WTC11 (cell line): Measurements from ENCODE around the gene MACROH2A2. TPM values are rescaled to one million over a fixed set of nuclear protein-coding genes. Genes with fewer than 3 reads are reported as not detected.
"Not testable (repeated sequence)": the region's sequence is repeated elsewhere in the genome, so short reads cannot be mapped to it uniquely, and the experiment has no call there.

Source experiments
- ATAC-seq: fragments of 200-7000 bp; cut with Tn5 transposase; 2 replicates; pipeline ENCODE4 v1.10.0; 2021; ENCODE audit warnings: mild to moderate bottlenecking, moderate library complexity
- CTCF ChIA-PET: fragments of 300-600 bp; sonication (Branson Sonifier 250); formaldehyde crosslinking; loops from one replicate; lab custom pipeline; 2021; ENCODE audit warnings: antibody characterized with exemption; lab: Charles Lee
- POLR2A ChIA-PET: fragments of 350-600 bp; sonication (Branson Sonifier 250); formaldehyde crosslinking; loops from one replicate; lab custom pipeline; 2021; ENCODE audit warnings: antibody characterized with exemption; lab: Charles Lee
- DNase-seq: peaks from one replicate; pipeline ENCODE4 v3.0.0; 2021; ENCODE audit warnings: low spot score
- H3K27ac Mint-ChIP-seq: 2 replicates; pipeline ENCODE4 v1.8.0; 2021; ENCODE audit warnings: mixed read lengths
- H3K27me3 Mint-ChIP-seq: 2 replicates; pipeline ENCODE4 v1.8.0; 2021; ENCODE audit warnings: low read depth, mild to moderate bottlenecking, moderate library complexity, mixed read lengths
- H3K36me3 Mint-ChIP-seq: 2 replicates; pipeline ENCODE4 v1.8.0; 2021; ENCODE audit warnings: mixed read lengths
- H3K4me1 Mint-ChIP-seq: 2 replicates; pipeline ENCODE4 v1.8.0; 2022; ENCODE audit warnings: mixed read lengths
- H3K4me3 Mint-ChIP-seq: 2 replicates; pipeline ENCODE4 v1.8.0; 2021; ENCODE audit warnings: mild to moderate bottlenecking, moderate library complexity, mixed read lengths
- H3K9me3 Mint-ChIP-seq: 2 replicates; pipeline ENCODE4 v1.8.0; 2021; ENCODE audit warnings: mixed read lengths
- ERG ChIP-seq: fragments of 250-450 bp; sonication (Bioruptor Pico); IDR thresholded peaks from 2 replicates; pipeline ENCODE4 v1.8.0; 2021; ENCODE audit warnings: mild to moderate bottlenecking
- ESRRA ChIP-seq: sonication (generic); formaldehyde crosslinking; IDR thresholded peaks from 2 replicates; pipeline ENCODE4 v1.8.1; 2022; ENCODE audit warnings: mild to moderate bottlenecking, missing genetic modification reagents, borderline replicate concordance
- FOXJ3 ChIP-seq: sonication (generic); formaldehyde crosslinking; IDR thresholded peaks from 2 replicates; pipeline ENCODE4 v1.9.0; 2021; ENCODE audit warnings: missing genetic modification reagents, mild to moderate bottlenecking, borderline replicate concordance
- GABPB1 ChIP-seq: sonication (generic); formaldehyde crosslinking; IDR thresholded peaks from 2 replicates; pipeline ENCODE4 v1.8.1; 2023; ENCODE audit warnings: mild to moderate bottlenecking, missing genetic modification reagents
- HMGA2 ChIP-seq: fragments of 250-450 bp; sonication (Bioruptor Pico); IDR thresholded peaks from 2 replicates; pipeline ENCODE4 v1.4.0; 2021; ENCODE audit warnings: mild to moderate bottlenecking, moderate library complexity
- JAZF1 ChIP-seq: fragments of 250-450 bp; sonication (Bioruptor Pico); IDR thresholded peaks from 2 replicates; pipeline ENCODE4 v1.9.0; 2021; ENCODE audit warnings: moderate library complexity, mild to moderate bottlenecking, inconsistent platforms
- KAT7 ChIP-seq: sonication (generic); formaldehyde crosslinking; IDR thresholded peaks from 2 replicates; pipeline ENCODE4 v1.8.1; 2023; ENCODE audit warnings: missing genetic modification reagents, mild to moderate bottlenecking, borderline replicate concordance
- MYBL2 ChIP-seq: sonication (generic); formaldehyde crosslinking; IDR thresholded peaks from 2 replicates; pipeline ENCODE4 v1.8.1; 2023; ENCODE audit warnings: mild to moderate bottlenecking, moderate library complexity, missing genetic modification reagents
- NFYB ChIP-seq: sonication (generic); formaldehyde crosslinking; conservative IDR thresholded peaks from 2 replicates; pipeline ENCODE4 v1.8.0; 2022; ENCODE audit warnings: low read depth, missing genetic modification reagents
- NR2C2 ChIP-seq: sonication (generic); formaldehyde crosslinking; IDR thresholded peaks from 2 replicates; pipeline ENCODE4 v1.8.0; 2022; ENCODE audit warnings: mild to moderate bottlenecking, missing genetic modification reagents
- NR3C1 ChIP-seq: sonication (generic); formaldehyde crosslinking; conservative IDR thresholded peaks from 2 replicates; pipeline ENCODE4 v1.8.1; 2023; ENCODE audit warnings: low read depth, mild to moderate bottlenecking, missing genetic modification reagents
- ZNF281 ChIP-seq: sonication (generic); formaldehyde crosslinking; IDR thresholded peaks from 2 replicates; pipeline ENCODE4 v1.8.0; 2023; ENCODE audit warnings: mild to moderate bottlenecking, missing genetic modification reagents
- ZNF317 ChIP-seq: sonication (generic); formaldehyde crosslinking; IDR thresholded peaks from 2 replicates; pipeline ENCODE4 v1.8.1; 2023; ENCODE audit warnings: low read depth, mild to moderate bottlenecking, moderate library complexity, missing genetic modification reagents, borderline replicate concordance
- ZNF416 ChIP-seq: fragments of 250-450 bp; sonication (Bioruptor Pico); IDR thresholded peaks from 2 replicates; pipeline ENCODE4 v1.9.0; 2021; ENCODE audit warnings: mild to moderate bottlenecking, inconsistent platforms
- total RNA-seq: library from RNA; stranded (reverse); gene quantifications from 3 replicates; pipeline ENCODE4 v1.2.3, GENCODE V29; 2021
- TF ChIP-seq, protein P1 (sequence below): sonication (generic); formaldehyde crosslinking; IDR thresholded peaks from 2 replicates; pipeline ENCODE4 v1.8.0; 2023; ENCODE audit warnings: missing genetic modification reagents, mild to moderate bottlenecking, borderline replicate concordance
- TF ChIP-seq, protein P2 (sequence below): sonication (generic); formaldehyde crosslinking; IDR thresholded peaks from 2 replicates; pipeline ENCODE4 v1.8.0; 2022; ENCODE audit warnings: mild to moderate bottlenecking, missing genetic modification reagents

MACROH2A2 gene
- total RNA-seq, 1 experiment from 2014 or later: 35.4 TPM

DNA sequence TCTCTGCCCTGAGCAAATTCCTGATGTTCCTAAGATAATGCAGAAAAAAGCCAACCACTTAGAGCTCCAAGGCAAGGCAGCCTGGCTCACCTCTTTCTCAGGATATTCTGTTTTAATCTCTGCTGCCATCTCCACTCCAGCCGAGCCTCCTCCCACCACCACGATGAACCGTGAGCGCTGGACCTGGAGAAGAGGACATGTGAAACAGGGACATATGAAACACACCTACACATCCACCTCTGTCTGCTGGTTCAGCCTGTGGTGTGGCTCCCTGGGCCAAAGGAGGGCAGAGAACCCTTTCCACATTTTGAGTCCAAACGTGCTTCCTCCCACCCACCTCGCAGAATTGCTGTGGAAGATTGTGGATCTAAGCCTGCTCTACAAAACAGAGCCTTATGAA lies 67.8 kb downstream of the MACROH2A2 start (continued):
- TF ChIP-seq, protein P1, sequence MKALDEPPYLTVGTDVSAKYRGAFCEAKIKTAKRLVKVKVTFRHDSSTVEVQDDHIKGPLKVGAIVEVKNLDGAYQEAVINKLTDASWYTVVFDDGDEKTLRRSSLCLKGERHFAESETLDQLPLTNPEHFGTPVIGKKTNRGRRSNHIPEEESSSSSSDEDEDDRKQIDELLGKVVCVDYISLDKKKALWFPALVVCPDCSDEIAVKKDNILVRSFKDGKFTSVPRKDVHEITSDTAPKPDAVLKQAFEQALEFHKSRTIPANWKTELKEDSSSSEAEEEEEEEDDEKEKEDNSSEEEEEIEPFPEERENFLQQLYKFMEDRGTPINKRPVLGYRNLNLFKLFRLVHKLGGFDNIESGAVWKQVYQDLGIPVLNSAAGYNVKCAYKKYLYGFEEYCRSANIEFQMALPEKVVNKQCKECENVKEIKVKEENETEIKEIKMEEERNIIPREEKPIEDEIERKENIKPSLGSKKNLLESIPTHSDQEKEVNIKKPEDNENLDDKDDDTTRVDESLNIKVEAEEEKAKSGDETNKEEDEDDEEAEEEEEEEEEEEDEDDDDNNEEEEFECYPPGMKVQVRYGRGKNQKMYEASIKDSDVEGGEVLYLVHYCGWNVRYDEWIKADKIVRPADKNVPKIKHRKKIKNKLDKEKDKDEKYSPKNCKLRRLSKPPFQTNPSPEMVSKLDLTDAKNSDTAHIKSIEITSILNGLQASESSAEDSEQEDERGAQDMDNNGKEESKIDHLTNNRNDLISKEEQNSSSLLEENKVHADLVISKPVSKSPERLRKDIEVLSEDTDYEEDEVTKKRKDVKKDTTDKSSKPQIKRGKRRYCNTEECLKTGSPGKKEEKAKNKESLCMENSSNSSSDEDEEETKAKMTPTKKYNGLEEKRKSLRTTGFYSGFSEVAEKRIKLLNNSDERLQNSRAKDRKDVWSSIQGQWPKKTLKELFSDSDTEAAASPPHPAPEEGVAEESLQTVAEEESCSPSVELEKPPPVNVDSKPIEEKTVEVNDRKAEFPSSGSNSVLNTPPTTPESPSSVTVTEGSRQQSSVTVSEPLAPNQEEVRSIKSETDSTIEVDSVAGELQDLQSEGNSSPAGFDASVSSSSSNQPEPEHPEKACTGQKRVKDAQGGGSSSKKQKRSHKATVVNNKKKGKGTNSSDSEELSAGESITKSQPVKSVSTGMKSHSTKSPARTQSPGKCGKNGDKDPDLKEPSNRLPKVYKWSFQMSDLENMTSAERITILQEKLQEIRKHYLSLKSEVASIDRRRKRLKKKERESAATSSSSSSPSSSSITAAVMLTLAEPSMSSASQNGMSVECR (CRISPR knock-in tag): no peak
- TF ChIP-seq GABPB1 (CRISPR knock-in tag) (no peak), MYBL2 (CRISPR knock-in tag) (no peak), JAZF1 (CRISPR knock-in tag) (no peak)
- TF ChIP-seq, protein P2, sequence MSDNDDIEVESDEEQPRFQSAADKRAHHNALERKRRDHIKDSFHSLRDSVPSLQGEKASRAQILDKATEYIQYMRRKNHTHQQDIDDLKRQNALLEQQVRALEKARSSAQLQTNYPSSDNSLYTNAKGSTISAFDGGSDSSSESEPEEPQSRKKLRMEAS (CRISPR knock-in tag): no peak

DNA sequence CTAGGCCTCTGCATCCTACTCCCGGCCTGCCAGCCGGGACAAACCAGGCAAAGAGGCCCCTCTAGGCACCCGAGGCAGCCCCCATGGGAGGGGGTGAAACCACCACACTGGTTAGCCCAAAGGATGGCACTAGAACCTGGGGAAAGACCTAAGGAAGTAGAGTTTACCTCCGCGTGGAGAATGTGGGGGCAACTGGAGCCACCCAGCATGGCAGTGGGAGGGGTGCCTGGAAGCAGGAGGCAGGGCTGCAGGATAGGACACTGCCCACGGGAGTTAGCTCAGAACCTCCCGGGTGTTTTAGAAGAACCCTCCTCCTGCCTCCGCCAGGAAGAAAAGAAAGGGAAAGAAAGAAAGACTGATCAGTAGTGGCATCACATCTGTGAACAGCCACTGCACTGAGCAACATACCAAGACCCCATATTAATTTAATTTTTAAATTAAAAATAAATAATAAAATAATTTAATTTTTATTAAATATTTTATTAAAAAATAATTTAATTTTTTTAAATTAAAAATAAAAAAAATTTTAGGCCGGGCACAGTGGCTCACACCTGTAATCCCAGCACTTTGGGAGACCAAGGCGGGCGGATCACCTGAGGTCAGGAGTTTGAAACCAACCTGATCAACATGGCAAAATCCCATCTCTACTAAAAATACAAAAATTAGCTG lies 68.8 kb downstream of the MACROH2A2 start:
- ChIA-PET POLR2A (no interaction called here), CTCF (interaction anchor here (0.6 to 2.3 kb wide), 6 partner anchors 14 to 320 kb away, joined by 3 to 10 read pairs (median 6); partner anchors contain the start of gene TYSND1)
- TF ChIP-seq HMGA2 (CRISPR knock-in tag): peak; percentile 99
- TF ChIP-seq ESRRA (CRISPR knock-in tag): no peak
- TF ChIP-seq, all 79 proteins: peak for 1
- Mint-ChIP-seq H3K9me3 (peaks cover 3% of the 10 kb centered on the region), H3K4me1 (peaks cover 6% of the 10 kb centered on the region; the same call in 1 of the 2 replicates), H3K27me3 (no peaks in the 10 kb centered on the region), H3K4me3 (no peak overlapping the region), H3K27ac (no peak overlapping the region), H3K36me3 (no peaks in the 10 kb centered on the region; the same call in 1 of the 2 replicates)
- ATAC-seq (no peak), DNase-seq (no peak)

- ATAC-seq (no peak), DNase-seq (no peak)
- H3K27me3 Mint-ChIP-seq: no peaks in the 10 kb centered on the region
- H3K4me1 Mint-ChIP-seq: peaks cover 6% of the 10 kb centered on the region; the same call in 1 of the 2 replicates
- H3K36me3 Mint-ChIP-seq: no peaks in the 10 kb centered on the region; the same call in 1 of the 2 replicates
- H3K4me3 Mint-ChIP-seq: no peak overlapping the region
- ChIA-PET POLR2A (interaction anchor here (1.7 kb wide), 1 partner anchor 17 kb away, joined by 3 read pairs; no protein-coding TSS in a partner anchor), CTCF (interaction anchor here (1.5 to 2.3 kb wide), 3 partner anchors 7 to 23 kb away, joined by 3 to 10 read pairs (median 9); partner anchors contain the start of gene TYSND1)
- H3K27ac Mint-ChIP-seq: no peak overlapping the region
- TF ChIP-seq ERG (no peak), ZNF416 (CRISPR knock-in tag) (no peak), ZNF281 (CRISPR knock-in tag) (no peak), NR2C2 (no peak), NR3C1 (CRISPR knock-in tag) (no peak), NFYB (CRISPR knock-in tag) (no peak), FOXJ3 (CRISPR knock-in tag) (no peak), ZNF317 (CRISPR knock-in tag) (no peak), GABPB1 (CRISPR knock-in tag) (no peak), KAT7 (no peak)
- TF ChIP-seq, all 79 proteins: peak for 0
- H3K9me3 Mint-ChIP-seq: peaks cover 3% of the 10 kb centered on the region
Observed at GRCh38 chr10:70122742-70123141, 70.1 kb downstream of the MACROH2A2 start.

- not testable (repeated sequence) for H3K36me3 Mint-ChIP-seq, H3K27me3 Mint-ChIP-seq, DNase-seq, H3K4me1 Mint-ChIP-seq, H3K9me3 Mint-ChIP-seq, H3K27ac Mint-ChIP-seq, ATAC-seq, H3K4me3 Mint-ChIP-seq
- CTCF ChIA-PET: interaction anchor here (0.9 to 2.3 kb wide), 3 partner anchors 8 to 23 kb away, joined by 3 to 10 read pairs (median 4); partner anchors contain the start of gene TYSND1
- POLR2A ChIA-PET: interaction anchor here (1.7 kb wide), 1 partner anchor 17 kb away, joined by 3 read pairs; no protein-coding TSS in a partner anchor
Observed at GRCh38 chr10:70123166-70123565, 70.5 kb downstream of the MACROH2A2 start.
